HG03432 (cell line): ENCODE results near the gene COQ3.

Source experiments
- ATAC-seq: cut with Tn5 transposase; IDR thresholded peaks from one replicate; pipeline ENCODE4 v1.9.1; 2021; ENCODE audit warnings: mild to moderate bottlenecking, moderate library complexity; ENCODE audit not compliant: unreplicated experiment

The COQ3 gene

GRCh38 chr6:99334526-99335127 lies 59.4 kb downstream of the COQ3 start:
- ATAC-seq = peak; percentile 42

- peak; percentile 91 for ATAC-seq
Observed at GRCh38 chr6:99333068-99333467, 60.9 kb downstream of the COQ3 start.

GRCh38 chr6:99331531-99331930 lies 62.5 kb downstream of the COQ3 start:
- no peak for ATAC-seq

GRCh38 chr6:99330159-99330558 lies 63.8 kb downstream of the COQ3 start:
- peak; percentile 74 for ATAC-seq

- no peak for ATAC-seq
Observed at GRCh38 chr6:99324996-99325395, 69.0 kb downstream of the COQ3 start.
